ENCODE results near the gene CABLES2. TPM values are rescaled to one million over a fixed set of nuclear protein-coding genes. Genes with fewer than 3 reads are reported as not detected.
A peak's percentile ranks its signal among the peaks of the same experiment; 100 is the strongest.

Gene CABLES2
- total and polyA plus RNA-seq, 9 of the 15 experiments (the other 6 are each of a cell fraction or from before 2014, with no cell fraction given), result 0.46 to 4.2 (median 1.6) TPM

- no peak for TF ChIP-seq E2F4 (CRISPR knock-in tag; IDR thresholded peaks at IDR 0.05; ENCODE audit: low read depth)
- peak; percentile 57; the same call in 1 of the 2 replicates for TF ChIP-seq RAD51 (IDR thresholded peaks at IDR 0.05; ENCODE audit: borderline replicate concordance, low read depth)
These were observed 23.9 kb upstream of the CABLES2 start (continued) for GRCh38 chr20:62430866-62431447.

- Histone ChIP-seq H3K4me2 (ENCODE audit: insufficient read depth, low read length) (no peak overlapping the region), H3K36me3 (ENCODE audit: control insufficient read depth, insufficient read depth, low read length) (no peaks in the 10 kb centered on the region), H3K4me3 (no peak overlapping the region), H3K27ac (ENCODE audit: extremely low read depth, low read depth, low read length) (no peak overlapping the region), H3K9me1 (ENCODE audit: control insufficient read depth, insufficient read depth, low read length) (no peaks in the 10 kb centered on the region), H3K79me2 (ENCODE audit: control insufficient read depth, insufficient read depth, low read length) (no peaks in the 10 kb centered on the region), H3K27me3 (ENCODE audit: control insufficient read depth in 2 of 2, insufficient read depth in 2 of 2, low read length in 2 of 2) (peaks cover 31 to 86% of the 10 kb centered on the region in 2 experiments), H2AFZ (ENCODE audit: low read depth, low read length) (no peak overlapping the region), H3K4me1 (replicated peaks in 1 of 2; ENCODE audit: control insufficient read depth in 2 of 2, insufficient read depth in 2 of 2, low read length in 2 of 2) (peaks cover 0 to 49% of the 10 kb centered on the region in 2 experiments; a peak in 2 of 5 replicates), H3K9me3 (replicated peaks; ENCODE audit: control insufficient read depth, insufficient read depth, low read depth, low read length) (no peaks in the 10 kb centered on the region), H4K20me1 (replicated peaks; ENCODE audit: control insufficient read depth, insufficient read depth, low read length) (0 out of 2 replicates have a peak, but pooled peaks cover 7% of the 10 kb centered on the region), H3K9ac (ENCODE audit: insufficient read depth in 1 of 2, low read depth in 2 of 2, low read length in 2 of 2) (peak overlapping the region in 1 of 2 experiments; percentile 2; a peak in 1 of 4 replicates)
- TF ChIP-seq CBFA2T2 (conservative IDR thresholded peaks at IDR 0.05) (peak; percentile 44), TCF3 (CRISPR knock-in tag; IDR thresholded peaks at IDR 0.05) (peak; percentile 63), CBFA2T3 (IDR thresholded peaks at IDR 0.05) (peak; percentile 48; the same call in 1 of the 2 replicates), CCNT2 (IDR thresholded peaks at IDR 0.05; ENCODE audit: borderline replicate concordance, extremely low read depth, insufficient read length, low read depth, low read length) (no peak), TAL1 (IDR thresholded peaks at IDR 0.05) (peak; percentile 14; the same call in 1 of the 2 replicates)
- intact Hi-C loops (cut with micrococcal nuclease), result no loop called here
- POLR2A ChIA-PET, result interaction anchor here (0.6 to 1.6 kb wide), 4 partner anchors 15 to 801 kb away, joined by 3 to 6 read pairs (median 3); no protein-coding TSS in a partner anchor
- CTCF ChIA-PET (ENCODE audit: low intra/inter-chr PET ratio), result no interaction called here
- no TSS peak for BruUV-seq (replicated peaks)
- 5% methylated on average over 10 of the region's 10 CpGs for WGBS (ENCODE audit: insufficient coverage, low coverage, missing lambda C conversion rate)
- no peak for FAIRE-seq
- ATAC-seq, result no peak
- DNase-seq (ENCODE audit: extremely low read depth in 1 of 4, low spot score in 3 of 4), result peak in 1 of 4 experiments; percentile 29
- in situ Hi-C loops (cut with MboI), result no loop called here
These were observed 23.3 kb upstream of the CABLES2 start for GRCh38 chr20:62430311-62430853.

All from K562 (cell line).